ENCODE results near the gene SLC25A14. TPM values are rescaled to one million over a fixed set of nuclear protein-coding genes. Genes with fewer than 3 reads are reported as not detected.

SLC25A14 gene
- polyA plus RNA-seq, 2 of the 4 experiments (the other 2 are of a cell fraction): 23.0 to 34.8 TPM

- DNase-seq (ENCODE audit: low read depth in 1 of 2, low spot score in 1 of 2) (no peak), FAIRE-seq (peak; percentile 46), ATAC-seq (no peak)
- ChIA-PET CTCF (no interaction called here), POLR2A (no interaction called here)
- 73% methylated on average over 2 of the region's 2 CpGs for WGBS (ENCODE audit: missing lambda C conversion rate)
- Histone ChIP-seq H3K4me3 (no peak overlapping the region), H3K27ac (no peak overlapping the region), H3K4me1 (no peaks in the 10 kb centered on the region), H3K4me2 (no peak overlapping the region), H3K9me3 (no peaks in the 10 kb centered on the region)
- TF ChIP-seq ZNF302 (CRISPR knock-in tag; IDR thresholded peaks at IDR 0.05) (no peak), E2F6 (IDR thresholded peaks at IDR 0.05; ENCODE audit: borderline replicate concordance, low read depth) (no peak), ZC3H11A (IDR thresholded peaks at IDR 0.05) (no peak), HOXB13 (CRISPR knock-in tag; IDR thresholded peaks at IDR 0.05; ENCODE audit: low read depth) (no peak), RARB (CRISPR knock-in tag; IDR thresholded peaks at IDR 0.05) (no peak), FOXS1 (CRISPR knock-in tag; IDR thresholded peaks at IDR 0.05) (no peak), HOXB5 (CRISPR knock-in tag; IDR thresholded peaks at IDR 0.05) (no peak), SMC3 (IDR thresholded peaks at IDR 0.05) (no peak), EHMT2 (IDR thresholded peaks at IDR 0.05; ENCODE audit: low read depth) (no peak), HDAC2 (IDR thresholded peaks at IDR 0.05) (no peak), PBX3 (IDR thresholded peaks at IDR 0.05) (no peak)
- TF ChIP-seq, protein P1, sequence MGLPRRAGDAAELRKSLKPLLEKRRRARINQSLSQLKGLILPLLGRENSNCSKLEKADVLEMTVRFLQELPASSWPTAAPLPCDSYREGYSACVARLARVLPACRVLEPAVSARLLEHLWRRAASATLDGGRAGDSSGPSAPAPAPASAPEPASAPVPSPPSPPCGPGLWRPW (IDR thresholded peaks at IDR 0.05): no peak
- TF ChIP-seq, protein P2, sequence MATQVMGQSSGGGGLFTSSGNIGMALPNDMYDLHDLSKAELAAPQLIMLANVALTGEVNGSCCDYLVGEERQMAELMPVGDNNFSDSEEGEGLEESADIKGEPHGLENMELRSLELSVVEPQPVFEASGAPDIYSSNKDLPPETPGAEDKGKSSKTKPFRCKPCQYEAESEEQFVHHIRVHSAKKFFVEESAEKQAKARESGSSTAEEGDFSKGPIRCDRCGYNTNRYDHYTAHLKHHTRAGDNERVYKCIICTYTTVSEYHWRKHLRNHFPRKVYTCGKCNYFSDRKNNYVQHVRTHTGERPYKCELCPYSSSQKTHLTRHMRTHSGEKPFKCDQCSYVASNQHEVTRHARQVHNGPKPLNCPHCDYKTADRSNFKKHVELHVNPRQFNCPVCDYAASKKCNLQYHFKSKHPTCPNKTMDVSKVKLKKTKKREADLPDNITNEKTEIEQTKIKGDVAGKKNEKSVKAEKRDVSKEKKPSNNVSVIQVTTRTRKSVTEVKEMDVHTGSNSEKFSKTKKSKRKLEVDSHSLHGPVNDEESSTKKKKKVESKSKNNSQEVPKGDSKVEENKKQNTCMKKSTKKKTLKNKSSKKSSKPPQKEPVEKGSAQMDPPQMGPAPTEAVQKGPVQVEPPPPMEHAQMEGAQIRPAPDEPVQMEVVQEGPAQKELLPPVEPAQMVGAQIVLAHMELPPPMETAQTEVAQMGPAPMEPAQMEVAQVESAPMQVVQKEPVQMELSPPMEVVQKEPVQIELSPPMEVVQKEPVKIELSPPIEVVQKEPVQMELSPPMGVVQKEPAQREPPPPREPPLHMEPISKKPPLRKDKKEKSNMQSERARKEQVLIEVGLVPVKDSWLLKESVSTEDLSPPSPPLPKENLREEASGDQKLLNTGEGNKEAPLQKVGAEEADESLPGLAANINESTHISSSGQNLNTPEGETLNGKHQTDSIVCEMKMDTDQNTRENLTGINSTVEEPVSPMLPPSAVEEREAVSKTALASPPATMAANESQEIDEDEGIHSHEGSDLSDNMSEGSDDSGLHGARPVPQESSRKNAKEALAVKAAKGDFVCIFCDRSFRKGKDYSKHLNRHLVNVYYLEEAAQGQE (IDR thresholded peaks at IDR 0.05): no peak
- TF ChIP-seq, protein P3, sequence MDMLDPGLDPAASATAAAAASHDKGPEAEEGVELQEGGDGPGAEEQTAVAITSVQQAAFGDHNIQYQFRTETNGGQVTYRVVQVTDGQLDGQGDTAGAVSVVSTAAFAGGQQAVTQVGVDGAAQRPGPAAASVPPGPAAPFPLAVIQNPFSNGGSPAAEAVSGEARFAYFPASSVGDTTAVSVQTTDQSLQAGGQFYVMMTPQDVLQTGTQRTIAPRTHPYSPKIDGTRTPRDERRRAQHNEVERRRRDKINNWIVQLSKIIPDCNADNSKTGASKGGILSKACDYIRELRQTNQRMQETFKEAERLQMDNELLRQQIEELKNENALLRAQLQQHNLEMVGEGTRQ (IDR thresholded peaks at IDR 0.05): no peak
Measured at GRCh38 chrX:130419263-130419662, 79.5 kb downstream of the SLC25A14 start.

Small RNAs within 50 kb of the gene (small RNA-seq; reads per million reads assigned to genes)
- gene AL035423.1: 0 reads per million in 6 experiments
- 0 reads per million in 6 experiments for gene RNU6-1130P

Other genes starting within 250 kb of the SLC25A14 start
- gene ELF4, start 229.4 kb upstream of the SLC25A14 start, polyA plus RNA-seq (2011; rRNA removed): 18.0 and 18.4 TPM in 2 replicates
- 16.0 to 17.0 TPM (median 16.8 TPM) in 3 replicates for gene ELF4, start 229.4 kb upstream of the SLC25A14 start, polyA plus RNA-seq (2017; fragmentation: RNase III; extraction: RNeasy Plus Mini Kit Qiagen cat#74134 plus additional on column Dnase treatment)
- gene AIFM1, start 174.1 kb upstream of the SLC25A14 start, polyA plus RNA-seq (2011; rRNA removed): 76.9 and 103 TPM in 2 replicates
- 84.3 to 90.2 TPM (median 86.8 TPM) in 3 replicates for gene AIFM1, start 174.1 kb upstream of the SLC25A14 start, polyA plus RNA-seq (2017; fragmentation: RNase III; extraction: RNeasy Plus Mini Kit Qiagen cat#74134 plus additional on column Dnase treatment)
- 0.31 and 0.50 TPM in 2 replicates for gene RAB33A, start 168.0 kb upstream of the SLC25A14 start, polyA plus RNA-seq (2011; rRNA removed)
- gene RAB33A, start 168.0 kb upstream of the SLC25A14 start, polyA plus RNA-seq (2017; fragmentation: RNase III; extraction: RNeasy Plus Mini Kit Qiagen cat#74134 plus additional on column Dnase treatment): 0.09 to 0.32 TPM (median 0.12 TPM) in 3 replicates
- 14.9 and 18.8 TPM in 2 replicates for gene ZNF280C, start 71.0 kb upstream of the SLC25A14 start, polyA plus RNA-seq (2011; rRNA removed)
- gene ZNF280C, start 71.0 kb upstream of the SLC25A14 start, polyA plus RNA-seq (2017; fragmentation: RNase III; extraction: RNeasy Plus Mini Kit Qiagen cat#74134 plus additional on column Dnase treatment): 3.9 to 4.4 TPM (median 4.3 TPM) in 3 replicates
- gene GPR119, start 45.8 kb downstream of the SLC25A14 start, polyA plus RNA-seq (2011; rRNA removed): not detected in 2 replicates
- not detected in 3 replicates for gene GPR119, start 45.8 kb downstream of the SLC25A14 start, polyA plus RNA-seq (2017; fragmentation: RNase III; extraction: RNeasy Plus Mini Kit Qiagen cat#74134 plus additional on column Dnase treatment)
- gene RBMX2, start 62.1 kb downstream of the SLC25A14 start, polyA plus RNA-seq (2011; rRNA removed): 27.2 and 34.5 TPM in 2 replicates
- gene RBMX2, start 62.1 kb downstream of the SLC25A14 start, polyA plus RNA-seq (2017; fragmentation: RNase III; extraction: RNeasy Plus Mini Kit Qiagen cat#74134 plus additional on column Dnase treatment): 31.0 to 31.5 TPM (median 31.1 TPM) in 3 replicates

All from A549 (cell line).